Prostate gland (tissue), 2 donors: ENCODE results near the gene CYTL1.

ENCODE experiments used
- POLR2A ChIP-seq: fragments of 450-650 bp; IDR thresholded peaks from one replicate; pipeline ENCODE4 v1.6.1; 2016; ENCODE audit warnings: antibody characterized with exemption, mild to moderate bottlenecking
- POLR2AphosphoS5 ChIP-seq: sonication (generic); formaldehyde crosslinking; IDR thresholded peaks from one replicate; pipeline ENCODE4 v1.6.1; 2017; ENCODE audit warnings: antibody characterized with exemption
- TF ChIP-seq, protein P1 (sequence below), 4 experiments: fragments of 200-600 bp in 2 of 4; fragments of 450-650 bp in 2 of 4; sonication (generic) in 2 of 4; IDR thresholded peaks; 1 replicate in 3 of 4; 2 replicates in 1 of 4; pipeline ENCODE4 v1.5.1; 2016 to 2019; ENCODE audit warnings: antibody characterized with exemption in 4 of 4, mild to moderate bottlenecking in 2 of 4, moderate library complexity in 2 of 4

DNA sequence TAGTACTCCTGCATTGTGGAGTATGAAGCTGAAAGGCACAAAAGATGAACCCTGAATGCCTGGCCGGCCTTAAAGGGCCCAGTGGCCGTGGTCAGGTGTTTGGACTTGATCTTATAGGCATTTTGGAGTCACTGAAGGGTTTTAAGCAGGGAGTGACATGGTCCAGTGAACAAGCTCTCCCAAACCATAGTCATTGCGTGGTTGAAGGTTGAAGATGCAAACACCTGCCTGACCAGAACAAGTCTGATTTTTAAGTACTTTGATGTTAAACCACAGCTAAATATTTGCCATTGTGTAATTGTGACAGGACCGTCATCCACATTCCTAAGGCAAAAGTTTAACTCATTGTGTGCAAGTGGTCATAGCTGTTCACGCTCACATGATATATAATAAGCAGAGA, 35.3 kb upstream of the CYTL1 start:
- no peak for TF ChIP-seq POLR2AphosphoS5
- TF ChIP-seq, protein P1, sequence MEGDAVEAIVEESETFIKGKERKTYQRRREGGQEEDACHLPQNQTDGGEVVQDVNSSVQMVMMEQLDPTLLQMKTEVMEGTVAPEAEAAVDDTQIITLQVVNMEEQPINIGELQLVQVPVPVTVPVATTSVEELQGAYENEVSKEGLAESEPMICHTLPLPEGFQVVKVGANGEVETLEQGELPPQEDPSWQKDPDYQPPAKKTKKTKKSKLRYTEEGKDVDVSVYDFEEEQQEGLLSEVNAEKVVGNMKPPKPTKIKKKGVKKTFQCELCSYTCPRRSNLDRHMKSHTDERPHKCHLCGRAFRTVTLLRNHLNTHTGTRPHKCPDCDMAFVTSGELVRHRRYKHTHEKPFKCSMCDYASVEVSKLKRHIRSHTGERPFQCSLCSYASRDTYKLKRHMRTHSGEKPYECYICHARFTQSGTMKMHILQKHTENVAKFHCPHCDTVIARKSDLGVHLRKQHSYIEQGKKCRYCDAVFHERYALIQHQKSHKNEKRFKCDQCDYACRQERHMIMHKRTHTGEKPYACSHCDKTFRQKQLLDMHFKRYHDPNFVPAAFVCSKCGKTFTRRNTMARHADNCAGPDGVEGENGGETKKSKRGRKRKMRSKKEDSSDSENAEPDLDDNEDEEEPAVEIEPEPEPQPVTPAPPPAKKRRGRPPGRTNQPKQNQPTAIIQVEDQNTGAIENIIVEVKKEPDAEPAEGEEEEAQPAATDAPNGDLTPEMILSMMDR (IDR thresholded peaks at IDR 0.05) = no peak
- no peak for TF ChIP-seq POLR2A
